Osteocyte (in vitro differentiated cells): Measurements from ENCODE around the gene GOLGA2. TPM values are rescaled to one million over a fixed set of nuclear protein-coding genes. Genes with fewer than 3 reads are reported as not detected.

Source experiments
- DNase-seq: peaks from one replicate; pipeline ENCODE4 v3.0.0; 2021; ENCODE audit warnings: mixed read lengths; ENCODE audit not compliant: unreplicated experiment; ENCODE audit errors: extremely low spot score
- H3K27ac Mint-ChIP-seq: one replicate; pipeline ENCODE4 v1.8.0; 2021; ENCODE audit warnings: mild to moderate bottlenecking, mixed read lengths; ENCODE audit not compliant: unreplicated experiment
- H3K27me3 Mint-ChIP-seq: one replicate; pipeline ENCODE4 v1.8.0; 2021; ENCODE audit warnings: mixed read lengths; ENCODE audit not compliant: unreplicated experiment
- H3K36me3 Mint-ChIP-seq: one replicate; pipeline ENCODE4 v1.8.0; 2021; ENCODE audit warnings: mixed read lengths; ENCODE audit not compliant: unreplicated experiment
- H3K4me1 Mint-ChIP-seq: one replicate; pipeline ENCODE4 v1.8.0; 2021; ENCODE audit warnings: mixed read lengths; ENCODE audit not compliant: unreplicated experiment
- H3K4me3 Mint-ChIP-seq: one replicate; pipeline ENCODE4 v1.8.0; 2021; ENCODE audit warnings: mild to moderate bottlenecking, moderate library complexity, mixed read lengths; ENCODE audit not compliant: unreplicated experiment
- H3K9me3 Mint-ChIP-seq: one replicate; pipeline ENCODE4 v1.8.0; 2021; ENCODE audit warnings: mixed read lengths; ENCODE audit not compliant: unreplicated experiment
- total RNA-seq: library from RNA; stranded (reverse); gene quantifications from 2 replicates; pipeline ENCODE4 v1.2.1, GENCODE V29; 2021
- TF ChIP-seq, protein P1 (sequence below): fragments of 200-600 bp; sonication (generic); IDR thresholded peaks from 2 replicates; pipeline ENCODE4 v1.5.0; 2021; ENCODE audit warnings: antibody characterized with exemption, mild to moderate bottlenecking, moderate library complexity

GOLGA2 gene
- total RNA-seq, 1 donor from 2014 or later = 184 TPM

DNA sequence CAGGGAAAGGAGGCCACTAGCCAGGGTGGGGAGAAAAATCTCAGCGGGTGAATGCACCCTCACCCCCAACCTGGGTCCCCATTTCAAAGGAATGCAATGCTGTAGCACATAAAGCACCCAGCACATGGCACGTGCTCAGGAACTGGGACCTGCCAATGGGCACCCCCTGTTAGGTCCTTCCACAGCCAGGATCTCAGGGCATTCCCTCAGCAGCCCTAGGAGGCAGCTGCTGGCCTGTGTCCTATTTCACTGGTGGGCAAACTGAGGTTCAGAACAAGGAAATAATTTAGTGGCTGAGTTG, 63.9 kb downstream of the GOLGA2 start:
- TF ChIP-seq, protein P1, sequence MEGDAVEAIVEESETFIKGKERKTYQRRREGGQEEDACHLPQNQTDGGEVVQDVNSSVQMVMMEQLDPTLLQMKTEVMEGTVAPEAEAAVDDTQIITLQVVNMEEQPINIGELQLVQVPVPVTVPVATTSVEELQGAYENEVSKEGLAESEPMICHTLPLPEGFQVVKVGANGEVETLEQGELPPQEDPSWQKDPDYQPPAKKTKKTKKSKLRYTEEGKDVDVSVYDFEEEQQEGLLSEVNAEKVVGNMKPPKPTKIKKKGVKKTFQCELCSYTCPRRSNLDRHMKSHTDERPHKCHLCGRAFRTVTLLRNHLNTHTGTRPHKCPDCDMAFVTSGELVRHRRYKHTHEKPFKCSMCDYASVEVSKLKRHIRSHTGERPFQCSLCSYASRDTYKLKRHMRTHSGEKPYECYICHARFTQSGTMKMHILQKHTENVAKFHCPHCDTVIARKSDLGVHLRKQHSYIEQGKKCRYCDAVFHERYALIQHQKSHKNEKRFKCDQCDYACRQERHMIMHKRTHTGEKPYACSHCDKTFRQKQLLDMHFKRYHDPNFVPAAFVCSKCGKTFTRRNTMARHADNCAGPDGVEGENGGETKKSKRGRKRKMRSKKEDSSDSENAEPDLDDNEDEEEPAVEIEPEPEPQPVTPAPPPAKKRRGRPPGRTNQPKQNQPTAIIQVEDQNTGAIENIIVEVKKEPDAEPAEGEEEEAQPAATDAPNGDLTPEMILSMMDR = no peak
- Mint-ChIP-seq H3K9me3 (no peaks in the 10 kb centered on the region), H3K27me3 (no peaks in the 10 kb centered on the region), H3K36me3 (peaks cover 2% of the 10 kb centered on the region), H3K4me1 (peaks cover 51% of the 10 kb centered on the region), H3K4me3 (no peak overlapping the region), H3K27ac (peak overlapping the region; percentile 65)
- DNase-seq = no peak

DNA sequence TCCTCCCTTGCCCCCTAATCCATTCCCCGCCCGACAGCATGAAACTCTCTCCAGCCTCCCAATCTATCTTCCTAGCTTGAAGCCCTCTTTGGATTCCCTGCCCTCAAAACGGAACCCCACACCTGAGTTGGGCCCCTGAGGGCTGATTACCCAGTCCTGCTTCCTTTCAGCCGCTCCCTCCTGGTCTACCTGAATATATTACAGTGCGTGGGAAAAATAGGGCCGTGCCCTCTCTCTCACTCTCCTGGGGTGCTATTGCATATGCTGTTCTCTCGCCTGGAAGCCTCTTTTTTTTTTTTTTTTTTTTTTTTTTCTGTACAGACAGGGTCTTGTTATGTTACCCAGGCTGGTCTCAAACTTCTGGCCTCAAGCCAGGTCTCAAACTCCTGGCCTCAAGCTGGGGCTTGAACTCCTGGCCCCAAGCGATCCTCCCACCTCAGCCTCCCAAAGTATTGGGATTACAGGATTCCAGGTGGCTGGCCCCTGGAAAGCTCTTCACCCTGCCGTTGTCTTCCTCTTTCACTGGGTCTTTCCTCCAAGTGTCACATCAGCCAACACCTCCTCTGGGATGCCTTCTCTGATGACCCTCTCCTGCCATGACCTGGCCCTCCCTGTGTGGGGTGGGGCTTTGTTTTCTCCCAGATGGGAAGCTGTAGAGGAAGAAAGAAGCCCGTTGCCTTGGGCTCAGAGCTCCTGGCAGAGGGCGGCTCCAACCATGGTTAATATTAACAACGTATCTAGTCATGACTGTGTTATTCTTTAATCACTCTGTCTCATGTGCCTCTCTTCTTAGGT, 64.4 kb downstream of the GOLGA2 start:
- peaks cover 51% of the 10 kb centered on the region for H3K4me1 Mint-ChIP-seq
- no peak overlapping the region for H3K4me3 Mint-ChIP-seq
- peak overlapping the region; percentile 65 for H3K27ac Mint-ChIP-seq

DNA sequence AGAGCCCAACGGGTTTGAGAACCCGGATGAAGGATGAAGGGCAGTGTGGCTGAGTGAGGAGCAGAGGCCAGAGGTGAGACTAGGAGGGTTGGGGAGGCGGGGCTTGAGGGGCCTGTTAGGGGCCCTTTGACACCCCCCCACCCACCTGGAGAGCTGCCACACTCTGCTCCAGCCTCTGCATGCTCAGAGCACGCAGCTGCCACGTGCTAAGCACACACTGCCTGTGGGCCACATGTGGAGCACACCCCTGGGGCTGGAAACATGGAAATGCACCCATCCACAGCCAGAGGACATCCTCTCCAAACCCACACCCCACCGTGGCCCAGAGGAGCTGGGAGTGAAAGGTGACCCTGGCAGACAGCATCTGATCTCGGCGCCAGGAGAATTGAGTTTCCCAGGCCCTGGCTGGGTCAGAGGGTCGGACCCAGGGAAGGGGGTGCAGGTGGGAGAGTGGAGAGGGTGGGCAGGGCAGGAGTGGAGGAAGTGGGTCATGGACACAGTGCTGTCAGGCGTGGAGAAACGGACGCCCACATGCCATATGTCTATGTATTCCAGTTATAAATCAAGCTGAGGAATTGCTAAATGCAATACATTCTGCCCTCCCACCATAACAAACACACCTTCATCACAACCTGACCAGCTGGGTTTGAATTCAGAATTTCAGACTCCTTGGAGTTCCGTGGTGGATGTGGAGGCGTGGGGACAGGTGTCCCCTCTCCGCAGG, 66.7 kb downstream of the GOLGA2 start:
- no peaks in the 10 kb centered on the region for H3K36me3 Mint-ChIP-seq
- TF ChIP-seq, protein P1 = no peak
- DNase-seq = no peak
- no peak overlapping the region for H3K27ac Mint-ChIP-seq
- H3K27me3 Mint-ChIP-seq = no peaks in the 10 kb centered on the region
- H3K9me3 Mint-ChIP-seq = no peaks in the 10 kb centered on the region
- no peak overlapping the region for H3K4me3 Mint-ChIP-seq
- peaks cover 43% of the 10 kb centered on the region for H3K4me1 Mint-ChIP-seq

More for the DNA sequence above, 64.4 kb downstream of the GOLGA2 start:
- no peaks in the 10 kb centered on the region for H3K9me3 Mint-ChIP-seq
- no peaks in the 10 kb centered on the region for H3K36me3 Mint-ChIP-seq
- DNase-seq = no peak
- H3K27me3 Mint-ChIP-seq = no peaks in the 10 kb centered on the region
- TF ChIP-seq, protein P1 = no peak

DNA sequence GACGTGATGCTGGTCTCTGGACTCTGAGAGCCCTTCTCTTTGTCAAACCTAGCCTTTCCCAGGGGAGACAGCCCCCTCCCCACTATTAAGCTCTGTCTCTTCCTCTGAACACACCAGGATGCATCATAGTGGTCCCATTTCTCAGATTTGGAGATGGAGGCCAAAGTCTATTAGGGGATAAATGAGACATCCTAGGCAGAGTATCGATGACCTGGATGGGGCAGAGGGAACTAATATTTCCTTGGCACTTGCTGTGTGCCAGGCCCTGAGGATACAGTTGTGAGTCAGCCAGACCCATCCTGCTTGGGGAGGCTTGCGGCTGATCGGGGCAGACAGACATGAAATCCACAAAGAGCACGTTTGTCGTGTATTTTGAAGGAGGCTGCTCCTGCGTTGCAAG, 67.4 kb downstream of the GOLGA2 start:
- Mint-ChIP-seq H3K27me3 (no peaks in the 10 kb centered on the region), H3K36me3 (no peaks in the 10 kb centered on the region), H3K4me1 (peaks cover 41% of the 10 kb centered on the region), H3K27ac (no peak overlapping the region), H3K4me3 (no peak overlapping the region), H3K9me3 (no peaks in the 10 kb centered on the region)
- TF ChIP-seq, protein P1 = no peak
- DNase-seq = no peak
